Gastrocnemius medialis (tissue), 4 donors: ENCODE data around the gene MARF1.

Source experiments
- CTCF ChIP-seq, 5 experiments: fragments of 450-650 bp in 3 of 5; fragments of 200-600 bp in 2 of 5; sonication (generic) in 2 of 5; IDR thresholded peaks in 4 of 5; conservative IDR thresholded peaks in 1 of 5; 1 replicate in 4 of 5; 2 replicates in 1 of 5; pipeline ENCODE4 v1.5.1; 2016 to 2019; ENCODE audit warnings: antibody characterized with exemption in 5 of 5, mild to moderate bottlenecking in 3 of 5, moderate library complexity in 3 of 5
- POLR2A ChIP-seq, 2 donors: fragments of 450-650 bp; IDR thresholded peaks; one replicate each; pipeline ENCODE4 v1.6.1; 2017; ENCODE audit warnings: antibody characterized with exemption in 2 of 2, mild to moderate bottlenecking in 2 of 2, moderate library complexity in 2 of 2

DNA sequence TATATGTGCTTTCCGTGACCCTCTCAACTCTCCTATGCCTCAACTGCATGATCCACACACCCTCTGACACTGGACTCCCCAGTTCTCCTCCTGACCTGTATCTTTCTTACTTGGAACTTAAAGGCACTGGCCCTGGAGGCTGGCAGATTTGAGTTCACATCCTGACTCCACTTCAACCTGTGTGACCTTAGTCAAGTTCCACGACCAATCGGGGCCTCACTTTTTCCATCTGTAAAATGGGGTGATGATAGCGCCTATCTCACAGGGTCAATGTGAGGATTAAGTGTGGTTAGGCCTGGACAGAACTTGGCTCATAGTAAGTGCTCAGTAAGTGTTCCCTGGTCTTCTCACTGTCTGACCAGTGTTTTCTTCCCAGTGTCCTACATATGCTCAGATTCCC lies 25.1 kb downstream of the MARF1 start:
- TF ChIP-seq CTCF (IDR thresholded peaks at IDR 0.05 in 4 of 5, conservative IDR thresholded peaks at IDR 0.05 in 1 of 5) (no peak), POLR2A (IDR thresholded peaks at IDR 0.05) (no peak)
